Fibroblast of the aortic adventitia (primary cell): ENCODE measurements around the gene CAPN5. TPM values are rescaled to one million over a fixed set of nuclear protein-coding genes. Genes with fewer than 3 reads are reported as not detected.
"Not testable (repeated sequence)": the region's sequence is repeated elsewhere in the genome, so short reads cannot be mapped to it uniquely, and the experiment has no call there.

Source experiments
- DNase-seq: peaks from one replicate; pipeline ENCODE4 v3.0.0-alpha.2; 2010; ENCODE audit warnings: low read depth
- H3K4me3 ChIP-seq: 2 replicates; pipeline ENCODE4 v1.5.1; 2011; ENCODE audit warnings: low read depth, mild to moderate bottlenecking, control low read depth, low read length, moderate library complexity
- CTCF ChIP-seq: IDR thresholded peaks from 2 replicates; pipeline ENCODE4 v1.5.1; 2011; ENCODE audit warnings: mild to moderate bottlenecking, low read length, control low read depth, inconsistent platforms; ENCODE audit not compliant: insufficient read depth
- total RNA-seq: library from RNA; depleted of rRNA; stranded (reverse); fragments of >200 nt; gene quantifications from 2 replicates; pipeline ENCODE4 v1.2.3, GENCODE V29; 2012; ENCODE audit warnings: low replicate concordance

Gene CAPN5
- total RNA-seq, 1 donor: 31.0 TPM

DNA sequence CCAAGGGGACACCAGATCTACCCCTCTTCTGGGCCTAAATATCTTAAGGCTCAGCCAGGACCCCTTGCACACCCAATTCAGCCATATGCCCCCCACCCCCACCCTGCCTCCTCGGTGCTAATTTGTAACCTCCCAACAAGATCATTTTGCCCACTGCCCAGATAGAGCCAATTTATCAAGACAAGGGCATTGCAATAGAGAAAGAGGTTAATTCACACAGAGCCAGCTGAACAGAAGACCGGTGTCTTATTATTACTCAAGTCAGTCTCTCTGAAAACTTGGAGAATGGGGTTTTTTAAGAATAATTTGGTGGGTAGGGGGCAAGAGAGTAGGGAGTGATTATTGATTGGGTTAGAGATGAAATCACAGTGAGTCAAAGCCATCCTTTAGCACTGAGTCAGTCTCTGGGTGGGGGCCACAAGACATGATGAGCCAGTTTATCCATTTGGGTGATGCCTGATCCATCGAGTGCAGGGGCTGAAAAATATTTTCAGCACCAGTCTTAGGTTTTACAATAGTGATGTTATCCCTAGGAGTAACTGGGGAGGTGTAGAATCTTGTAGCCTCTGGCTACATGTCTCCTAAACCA is 9.9 kb upstream of the CAPN5 start:
- H3K4me3 ChIP-seq: no peak overlapping the region
- TF ChIP-seq CTCF: no peak
- DNase-seq: no peak

- no peak for DNase-seq
- TF ChIP-seq CTCF: no peak
Measured at GRCh38 chr11:77057938-77058474, 8.8 kb upstream of the CAPN5 start.

DNA sequence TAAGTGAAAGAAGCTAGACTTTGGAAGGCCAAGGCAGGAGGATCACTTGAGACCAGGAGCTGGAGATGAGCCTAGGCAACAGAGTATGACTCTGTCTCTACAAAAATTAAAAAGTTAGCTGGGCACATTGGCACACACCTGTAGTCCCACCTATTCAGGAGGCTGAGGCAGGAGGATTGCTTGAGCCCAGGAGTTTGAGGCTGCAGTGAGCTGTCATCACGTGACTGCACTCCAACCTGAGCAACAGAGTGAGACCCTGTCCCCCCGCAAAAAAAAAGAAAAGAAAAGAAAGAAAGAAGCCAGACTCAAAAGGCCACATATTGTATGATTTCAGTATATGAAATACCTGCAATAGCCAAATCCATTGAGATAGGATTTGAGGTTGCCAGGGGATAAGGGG is 7.9 kb upstream of the CAPN5 start:
- no peak overlapping the region for H3K4me3 ChIP-seq
- TF ChIP-seq CTCF: no peak
- no peak for DNase-seq

More at GRCh38 chr11:77057938-77058474, 8.8 kb upstream of the CAPN5 start:
- no peak overlapping the region for H3K4me3 ChIP-seq

- no peak overlapping the region for H3K4me3 ChIP-seq
- DNase-seq: no peak
- no peak for TF ChIP-seq CTCF
Measured at GRCh38 chr11:77059806-77060205, 7.0 kb upstream of the CAPN5 start.

GRCh38 chr11:77060234-77060633 is 6.5 kb upstream of the CAPN5 start:
- no peak for DNase-seq
- no peak for TF ChIP-seq CTCF

DNA sequence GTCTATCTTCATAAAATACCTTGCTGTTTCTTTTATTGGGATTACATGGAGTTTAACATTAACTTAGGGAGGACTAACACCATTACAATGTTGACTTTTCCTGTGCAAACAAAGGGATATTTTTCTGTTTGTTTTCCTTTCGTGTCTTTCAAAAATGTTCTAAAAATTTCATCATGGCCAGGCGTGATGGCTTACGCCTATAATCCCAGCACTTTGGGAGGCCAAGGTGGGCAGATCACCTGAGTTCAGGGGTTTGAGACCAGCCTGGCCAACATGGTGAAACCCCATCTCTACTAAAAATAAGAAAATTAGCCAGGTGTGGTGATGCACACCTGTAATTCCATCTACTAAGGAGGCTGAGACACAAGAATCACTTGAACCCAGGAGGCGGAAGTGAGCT is 5.5 kb upstream of the CAPN5 start:
- DNase-seq, H3K4me3 ChIP-seq: not testable (repeated sequence)

More at GRCh38 chr11:77060234-77060633, 6.5 kb upstream of the CAPN5 start:
- H3K4me3 ChIP-seq: no peak overlapping the region

- no peak overlapping the region for H3K4me3 ChIP-seq
- peak; percentile 17 for TF ChIP-seq CTCF
- DNase-seq: no peak
Measured at GRCh38 chr11:77062924-77063323, 3.8 kb upstream of the CAPN5 start.
